GM19455 (cell line): ENCODE results near the gene NME1.
"Not testable (repeated sequence)": the region's sequence is repeated elsewhere in the genome, so short reads cannot be mapped to it uniquely, and the experiment has no call there.

Experiments used
- ATAC-seq: cut with Tn5 transposase; IDR thresholded peaks from one replicate; pipeline ENCODE4 v1.9.1; 2021; ENCODE audit not compliant: unreplicated experiment

Gene NME1

GRCh38 chr17:51144266-51145022 is 8.9 kb upstream of the NME1 start:
- ATAC-seq, result no peak

DNA sequence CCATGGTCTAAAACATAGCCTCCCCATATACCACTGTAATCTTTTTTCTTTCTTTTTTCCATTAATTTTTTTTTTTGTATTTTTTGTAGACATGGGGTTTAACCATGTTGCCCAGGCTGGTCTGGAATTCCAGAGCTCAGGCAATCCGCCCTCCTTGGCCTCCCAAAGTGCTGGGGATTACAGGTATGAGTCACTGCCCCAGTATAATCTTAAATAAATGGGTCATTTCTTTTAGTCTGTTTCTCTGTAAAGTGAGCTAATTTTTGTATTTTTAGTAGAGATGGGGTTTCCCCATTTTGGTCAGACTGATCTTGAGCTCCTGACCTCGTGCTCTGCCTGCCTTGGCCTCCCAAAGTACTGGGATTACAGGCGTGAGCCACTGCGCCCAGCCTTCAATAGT is 5.7 kb upstream of the NME1 start:
- ATAC-seq, result no peak

- no peak for ATAC-seq
Measured at GRCh38 chr17:51149163-51149562, 4.2 kb upstream of the NME1 start.

DNA sequence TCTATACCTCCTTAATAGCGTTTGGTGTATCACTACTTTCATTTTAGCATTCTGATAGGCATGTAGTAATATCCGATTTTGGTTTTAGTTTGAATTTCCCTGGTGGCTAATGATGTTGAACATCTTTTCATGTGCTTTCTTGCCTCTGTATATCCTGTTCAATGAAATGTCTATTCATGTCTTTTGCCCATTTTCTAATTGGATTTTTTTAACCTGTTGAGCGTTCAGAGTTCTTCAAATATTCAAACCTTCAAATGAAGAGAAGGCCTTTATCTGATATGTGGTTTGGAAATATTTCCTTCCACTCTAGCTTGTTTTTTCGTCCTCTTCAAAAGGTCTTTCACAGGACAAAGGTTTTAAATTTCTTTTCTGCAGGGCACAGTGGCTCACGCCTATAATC is 2.4 kb upstream of the NME1 start:
- no peak for ATAC-seq

DNA sequence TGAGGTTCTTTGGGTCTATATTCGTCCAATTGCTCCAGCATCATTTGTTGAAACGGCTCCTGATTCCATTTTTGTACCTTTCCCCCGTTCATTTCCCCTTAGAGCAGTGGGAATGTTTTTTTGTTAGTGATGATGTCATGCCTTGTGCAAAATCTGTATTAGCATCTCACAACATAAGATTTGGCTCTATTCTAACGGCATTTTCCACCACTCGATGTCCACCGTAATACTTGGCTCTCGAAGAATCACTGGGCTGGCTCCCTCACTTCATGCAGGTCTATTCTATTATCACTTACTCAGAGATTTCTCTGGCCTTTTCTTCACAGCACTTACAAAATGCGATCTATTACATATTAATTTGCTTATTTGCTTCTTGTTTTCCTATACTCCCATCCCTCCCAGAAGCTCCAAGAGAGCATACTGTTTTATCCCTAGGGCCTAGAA is 571 bp upstream of the NME1 start:
- peak; percentile 5 for ATAC-seq

GRCh38 chr17:51154176-51154575 is 817 bp downstream of the NME1 start:
- no peak for ATAC-seq

GRCh38 chr17:51155416-51155815 is 2.1 kb downstream of the NME1 start:
- no peak for ATAC-seq

DNA sequence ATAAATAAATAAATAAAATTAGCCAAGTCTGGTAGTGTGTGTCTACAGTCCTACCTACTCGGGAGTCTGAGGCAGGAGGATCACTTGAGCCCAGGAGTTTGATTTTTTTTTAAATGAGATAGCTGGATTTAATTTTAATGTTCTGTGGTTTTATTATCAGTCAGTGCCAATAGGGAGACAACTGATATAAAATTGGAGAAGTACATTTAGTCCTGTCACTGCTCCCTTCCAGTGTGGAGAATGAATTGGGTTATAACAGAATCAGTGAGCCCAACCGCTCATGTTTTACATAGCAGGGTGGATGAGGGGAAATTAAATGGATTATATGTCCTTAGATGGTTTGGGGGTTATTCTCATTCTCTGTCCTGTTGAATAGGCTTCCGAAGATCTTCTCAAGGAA is 6.2 kb downstream of the NME1 start:
- no peak for ATAC-seq

GRCh38 chr17:51161541-51161940 is 8.2 kb downstream of the NME1 start:
- ATAC-seq, result no peak

GRCh38 chr17:51164911-51165679 is 11.7 kb downstream of the NME1 start:
- no peak for ATAC-seq

- no peak for ATAC-seq
Measured at GRCh38 chr17:51165680-51166197, 12.4 kb downstream of the NME1 start.

DNA sequence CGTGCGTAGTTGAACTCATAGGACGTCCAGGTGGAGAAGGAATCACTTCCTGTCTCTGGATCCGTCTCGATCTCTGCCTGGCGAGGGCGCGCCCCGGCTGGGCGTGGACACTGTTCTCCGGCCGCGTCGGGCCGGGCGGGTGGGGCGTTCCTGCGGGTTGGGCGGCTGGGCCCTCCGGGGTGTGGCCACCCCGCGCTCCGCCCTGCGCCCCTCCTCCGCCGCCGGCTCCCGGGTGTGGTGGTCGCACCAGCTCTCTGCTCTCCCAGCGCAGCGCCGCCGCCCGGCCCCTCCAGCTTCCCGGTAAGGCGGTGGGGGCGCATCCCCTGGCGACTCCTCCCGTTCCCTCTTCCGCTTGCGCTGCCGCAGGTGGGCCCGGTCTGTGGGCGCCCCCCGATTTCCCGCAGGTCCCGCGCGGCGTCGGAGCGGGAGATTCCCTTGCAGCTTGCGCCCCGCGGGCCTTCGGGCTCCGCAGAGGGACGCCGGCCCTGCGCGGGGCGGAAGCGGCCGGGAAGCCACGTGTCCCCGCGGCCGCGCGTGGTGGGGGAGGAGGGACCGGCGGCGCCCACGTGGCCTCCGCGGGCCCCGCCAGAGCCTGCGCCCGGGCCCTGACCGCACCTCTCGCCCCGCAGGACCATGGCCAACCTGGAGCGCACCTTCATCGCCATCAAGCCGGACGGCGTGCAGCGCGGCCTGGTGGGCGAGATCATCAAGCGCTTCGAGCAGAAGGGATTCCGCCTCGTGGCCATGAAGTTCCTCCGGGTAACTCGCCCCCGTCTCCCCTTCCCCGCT is 13.0 kb downstream of the NME1 start, which contains the start of gene NME2:
TSS of gene NME2 (plus strand) at position 214 of the 789 bp plus-strand sequence. CDS start at position 634, 420 bp downstream.
- ATAC-seq, result peak; percentile 79

GRCh38 chr17:51166987-51167931 is 13.9 kb downstream of the NME1 start:
- peak; percentile 58 for ATAC-seq

DNA sequence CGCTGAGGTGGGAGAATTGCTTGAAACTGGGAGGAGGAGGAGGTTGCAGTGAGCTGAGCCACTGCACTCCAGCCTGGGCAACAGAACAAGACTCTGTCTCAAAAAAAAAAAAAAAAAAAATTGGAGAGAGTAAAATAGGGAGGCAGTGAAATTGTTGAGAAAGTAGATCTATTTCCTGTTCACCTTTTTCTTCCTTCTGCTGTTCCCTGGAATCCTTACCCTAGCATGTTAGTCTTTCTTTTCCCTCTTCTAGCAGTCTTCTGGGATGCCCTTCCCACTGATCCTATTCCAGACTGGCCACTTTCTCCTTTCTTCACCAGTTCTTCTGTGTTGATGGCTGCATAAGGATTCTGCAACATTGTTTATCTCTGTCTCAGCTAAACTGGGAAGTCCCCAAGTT is 16.0 kb downstream of the NME1 start:
- ATAC-seq, result no peak

DNA sequence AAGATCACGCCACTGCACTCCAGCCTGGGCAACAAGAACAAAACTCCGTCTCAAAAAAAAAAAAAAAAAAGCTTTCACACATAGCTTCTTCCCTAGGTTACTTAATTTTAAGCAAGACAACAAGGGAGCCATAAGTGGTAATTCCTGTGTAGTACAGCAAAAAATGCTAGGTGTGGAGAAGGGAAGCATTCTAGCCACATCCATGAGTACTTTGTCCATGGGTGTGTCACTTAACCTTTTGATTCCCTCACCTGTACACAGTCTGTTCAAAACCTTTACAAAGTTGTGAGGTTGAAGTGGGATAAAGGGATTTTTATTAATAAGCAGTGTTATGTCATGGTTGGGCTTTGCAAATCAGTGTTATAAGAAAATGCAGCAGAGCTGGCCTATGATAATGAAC is 17.4 kb downstream of the NME1 start:
- ATAC-seq, result no peak

DNA sequence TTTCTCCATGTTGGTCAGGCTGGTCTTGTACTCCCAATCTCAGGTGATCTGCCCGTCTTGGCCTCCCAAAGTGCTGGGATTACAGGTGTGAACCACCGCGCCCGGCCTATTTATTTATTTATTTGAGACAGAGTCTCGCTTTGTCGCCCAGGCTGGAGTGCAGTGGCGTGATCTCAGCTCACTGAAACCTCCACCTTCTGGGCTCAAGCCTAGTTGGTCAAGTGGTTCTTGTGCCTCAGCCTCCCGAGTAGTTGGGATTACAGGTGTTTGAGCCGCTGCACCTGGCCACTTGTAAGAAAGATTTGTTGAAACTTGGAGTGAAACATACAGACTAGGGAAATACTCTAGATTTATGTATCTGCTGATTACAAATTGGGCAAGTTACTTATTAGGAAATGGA is 18.7 kb downstream of the NME1 start:
- not testable (repeated sequence) for ATAC-seq

DNA sequence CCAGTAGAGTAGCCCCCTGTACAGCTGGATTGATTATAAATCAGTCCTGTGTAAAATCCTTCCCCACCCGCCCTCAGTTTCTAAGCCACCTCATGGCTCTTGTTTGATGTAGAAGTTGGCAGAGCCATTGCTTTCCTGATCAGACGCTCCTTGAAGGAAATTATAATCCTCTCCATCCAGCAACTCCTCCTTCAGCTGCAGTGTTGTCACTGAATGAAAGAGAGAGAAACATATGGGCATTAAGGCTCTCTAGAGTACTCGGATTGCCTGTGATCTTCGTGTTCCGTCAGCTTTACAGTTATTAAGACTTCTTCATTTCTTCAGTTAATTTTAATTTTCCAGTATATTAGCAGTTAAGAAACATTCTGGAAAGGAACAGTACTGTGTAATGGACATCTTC is 27.1 kb downstream of the NME1 start:
- no peak for ATAC-seq

GRCh38 chr17:51184124-51184523 is 30.8 kb downstream of the NME1 start:
- no peak for ATAC-seq

- no peak for ATAC-seq
Measured at GRCh38 chr17:51185763-51186332, 32.5 kb downstream of the NME1 start.
